Kidney (tissue), 14 donors: ENCODE measurements around the gene BTG2. TPM values are rescaled to one million over a fixed set of nuclear protein-coding genes. Genes with fewer than 3 reads are reported as not detected.
A peak's percentile ranks its signal among the peaks of the same experiment; 100 is the strongest.

Experiments used
- DNase-seq, 5 donors: peaks; one replicate each; pipeline ENCODE4 v3.0.0-alpha.2; 2013 to 2020
- FAIRE-seq: peaks from 2 replicates; lab custom pipeline; 2012; peaks lifted over from hg19 to GRCh38; lab: Jason Lieb, UNC
- H3K27ac ChIP-seq, 2 donors: one replicate each; pipeline ENCODE4 v1.7.0; 2013; ENCODE audit warnings: low read depth in 2 of 2, low read length in 2 of 2, inconsistent platforms in 1 of 2
- H3K27me3 ChIP-seq: one replicate; pipeline ENCODE4 v1.7.1; 2013; ENCODE audit warnings: low read length, inconsistent platforms; ENCODE audit not compliant: control insufficient read depth, insufficient read depth
- H3K36me3 ChIP-seq, 3 donors: one replicate each; pipeline versions ENCODE4 v1.7.0 to v1.7.1; 2013; ENCODE audit warnings: low read length in 3 of 3, control low read depth in 1 of 3, inconsistent platforms in 1 of 3; ENCODE audit not compliant: insufficient read depth in 3 of 3, control insufficient read depth in 2 of 3
- H3K4me1 ChIP-seq, 3 donors: one replicate each; pipeline versions ENCODE4 v1.7.0 to v1.7.1; 2013; ENCODE audit warnings: low read length in 3 of 3, inconsistent platforms in 1 of 3, low read depth in 1 of 3; ENCODE audit not compliant: control insufficient read depth in 2 of 3, insufficient read depth in 2 of 3
- H3K4me3 ChIP-seq, 3 donors: one replicate each; pipeline versions ENCODE4 v1.7.0 to v1.8.1; 2013; ENCODE audit warnings: low read length in 3 of 3, control low read depth in 1 of 3, inconsistent platforms in 1 of 3
- H3K9ac ChIP-seq, 3 donors: one replicate each; pipeline versions ENCODE4 v1.7.0 to v1.7.1; 2013; ENCODE audit warnings: low read length in 3 of 3, control low read depth in 1 of 3, inconsistent platforms in 1 of 3
- H3K9me3 ChIP-seq, 3 donors: one replicate each; pipeline versions ENCODE4 v1.7.0 to v1.7.1; 2013; ENCODE audit warnings: low read length in 3 of 3, control low read depth in 1 of 3, inconsistent platforms in 1 of 3; ENCODE audit not compliant: control insufficient read depth in 2 of 3, insufficient read depth in 1 of 3
- CTCF ChIP-seq: IDR thresholded peaks from 3 replicates; pipeline ENCODE4 v1.5.1; 2012; ENCODE audit warnings: mild to moderate bottlenecking, moderate library complexity, borderline replicate concordance; ENCODE audit not compliant: insufficient read depth; ENCODE audit errors: extremely low read depth
- intact Hi-C: fragments of 100-400 bp; cut with DNase I; formaldehyde crosslinking; loops from one replicate; pipeline ENCODE4 v1.11.1; 2022
- polyA plus RNA-seq: library from polyadenylated mRNA; stranded (reverse); fragments of 350-450 nt; fragmentation: Illumina TruSeq; extraction: RNeasy Lipid Tissue Mini Kit (QIAGEN cat#74804); gene quantifications from one replicate; pipeline ENCODE4 v1.2.3, GENCODE V29; 2014; ENCODE audit warnings: low read depth, low replicate concordance; ENCODE audit not compliant: insufficient read depth
- total RNA-seq: library from RNA; stranded (reverse); fragmentation: NEBNext Ultra II Directional; extraction: Animal tissue kit (Norgen Biotek cat#: 25700); gene quantifications from one replicate; pipeline ENCODE4 v1.2.1, GENCODE V29; 2021
- donor health status: control.
- donor health status: control.
- donor health status: control.
- donor health status: control.
- donor health status: control.
- donor health status: DM: yes; HTN: yes; CAD: no.
- donor health status: Normal renal cell carcinoma (clear cell type).

The BTG2 gene
- total and polyA plus RNA-seq, 2 donors from 2014 or later, result 59.9 to 156 TPM

GRCh38 chr1:203343956-203344754 is 38.8 kb downstream of the BTG2 start:
- Histone ChIP-seq H3K27me3 (no peaks in the 10 kb centered on the region), H3K9me3 (no peaks in the 10 kb centered on the region), H3K4me3 (no peak overlapping the region), H3K36me3 (no peaks in the 10 kb centered on the region), H3K27ac (no peak overlapping the region), H3K4me1 (no peaks in the 10 kb centered on the region), H3K9ac (no peak overlapping the region)
- FAIRE-seq, result no peak
- no peak for TF ChIP-seq CTCF
- DNase-seq, result no peak
- intact Hi-C loops, result loop anchor here (5.0 kb wide), 1 partner anchor 143 kb away; no protein-coding TSS in a partner anchor

GRCh38 chr1:203346060-203346768 is 40.9 kb downstream of the BTG2 start:
- no peak overlapping the region for H3K4me3 ChIP-seq
- H3K27ac ChIP-seq, result no peak overlapping the region
- peak in 3 of 5 donors; percentile 24 to 65 (median 46) for DNase-seq
- H3K27me3 ChIP-seq, result no peaks in the 10 kb centered on the region
- intact Hi-C loops, result no loop called here
- no peaks in the 10 kb centered on the region for H3K9me3 ChIP-seq
- no peak for FAIRE-seq
- no peaks in the 10 kb centered on the region for H3K4me1 ChIP-seq
- H3K9ac ChIP-seq, result no peak overlapping the region
- H3K36me3 ChIP-seq, result no peaks in the 10 kb centered on the region
- TF ChIP-seq CTCF, result no peak

- Histone ChIP-seq H3K9ac (no peak overlapping the region), H3K27me3 (no peaks in the 10 kb centered on the region), H3K36me3 (no peaks in the 10 kb centered on the region), H3K27ac (no peak overlapping the region), H3K4me3 (no peak overlapping the region), H3K9me3 (no peaks in the 10 kb centered on the region), H3K4me1 (peaks cover 0 to 3% (median 0%) of the 10 kb centered on the region in 3 donors)
- no peak for FAIRE-seq
- no peak for TF ChIP-seq CTCF
- intact Hi-C loops, result no loop called here
- DNase-seq, result no peak
Observed at GRCh38 chr1:203346769-203347102, 41.4 kb downstream of the BTG2 start.
